Fibroblast of skin of right biceps (primary cell): ENCODE results near the gene ZNF148.
A peak's percentile ranks its signal among the peaks of the same experiment; 100 is the strongest.

Source experiments
- DNase-seq: peaks from one replicate; pipeline ENCODE4 v3.0.0-alpha.2; 2013

The ZNF148 gene

GRCh38 chr3:125219261-125219701 lies 155.8 kb downstream of the ZNF148 start:
- no peak for DNase-seq

GRCh38 chr3:125214738-125215137 lies 160.4 kb downstream of the ZNF148 start:
- peak; percentile 51 for DNase-seq

- DNase-seq = peak; percentile 94
Measured at GRCh38 chr3:125213946-125214542, 161.1 kb downstream of the ZNF148 start.

- no peak for DNase-seq
Measured at GRCh38 chr3:125213364-125213755, 161.8 kb downstream of the ZNF148 start.

- DNase-seq = no peak
Measured at GRCh38 chr3:125212509-125213363, 162.4 kb downstream of the ZNF148 start, which contains the start of gene SLC12A8. TSS of gene SLC12A8 (minus strand) at chr3:125212748. CDS start at chr3:125211349, 1,399 bp downstream.

GRCh38 chr3:125212091-125212508 lies 163.0 kb downstream of the ZNF148 start:
- no peak for DNase-seq

- no peak for DNase-seq
Measured at GRCh38 chr3:125211523-125212090, 163.5 kb downstream of the ZNF148 start.

GRCh38 chr3:125207949-125208568 lies 167.1 kb downstream of the ZNF148 start:
- no peak for DNase-seq

GRCh38 chr3:125207507-125207906 lies 167.6 kb downstream of the ZNF148 start:
- DNase-seq = no peak

GRCh38 chr3:125206934-125207333 lies 168.2 kb downstream of the ZNF148 start:
- no peak for DNase-seq

GRCh38 chr3:125203731-125204130 lies 171.4 kb downstream of the ZNF148 start:
- peak; percentile 11 for DNase-seq

GRCh38 chr3:125202197-125202596 lies 172.9 kb downstream of the ZNF148 start:
- DNase-seq = peak; percentile 22

- no peak for DNase-seq
Measured at GRCh38 chr3:125200731-125201139, 174.4 kb downstream of the ZNF148 start.

- peak; percentile 85 for DNase-seq
Measured at GRCh38 chr3:125194849-125195601, 180.1 kb downstream of the ZNF148 start.

GRCh38 chr3:125194061-125194848 lies 180.9 kb downstream of the ZNF148 start:
- no peak for DNase-seq

GRCh38 chr3:125192190-125193035 lies 182.7 kb downstream of the ZNF148 start:
- no peak for DNase-seq

GRCh38 chr3:125191730-125192129 lies 183.4 kb downstream of the ZNF148 start:
- no peak for DNase-seq

- DNase-seq = peak; percentile 62
Measured at GRCh38 chr3:125191256-125191655, 183.9 kb downstream of the ZNF148 start.

- DNase-seq = no peak
Measured at GRCh38 chr3:125190786-125191185, 184.3 kb downstream of the ZNF148 start.

GRCh38 chr3:125189378-125190165 lies 185.6 kb downstream of the ZNF148 start:
- no peak for DNase-seq
